Measurements from ENCODE around the gene SPHK1.

The SPHK1 gene

DNA sequence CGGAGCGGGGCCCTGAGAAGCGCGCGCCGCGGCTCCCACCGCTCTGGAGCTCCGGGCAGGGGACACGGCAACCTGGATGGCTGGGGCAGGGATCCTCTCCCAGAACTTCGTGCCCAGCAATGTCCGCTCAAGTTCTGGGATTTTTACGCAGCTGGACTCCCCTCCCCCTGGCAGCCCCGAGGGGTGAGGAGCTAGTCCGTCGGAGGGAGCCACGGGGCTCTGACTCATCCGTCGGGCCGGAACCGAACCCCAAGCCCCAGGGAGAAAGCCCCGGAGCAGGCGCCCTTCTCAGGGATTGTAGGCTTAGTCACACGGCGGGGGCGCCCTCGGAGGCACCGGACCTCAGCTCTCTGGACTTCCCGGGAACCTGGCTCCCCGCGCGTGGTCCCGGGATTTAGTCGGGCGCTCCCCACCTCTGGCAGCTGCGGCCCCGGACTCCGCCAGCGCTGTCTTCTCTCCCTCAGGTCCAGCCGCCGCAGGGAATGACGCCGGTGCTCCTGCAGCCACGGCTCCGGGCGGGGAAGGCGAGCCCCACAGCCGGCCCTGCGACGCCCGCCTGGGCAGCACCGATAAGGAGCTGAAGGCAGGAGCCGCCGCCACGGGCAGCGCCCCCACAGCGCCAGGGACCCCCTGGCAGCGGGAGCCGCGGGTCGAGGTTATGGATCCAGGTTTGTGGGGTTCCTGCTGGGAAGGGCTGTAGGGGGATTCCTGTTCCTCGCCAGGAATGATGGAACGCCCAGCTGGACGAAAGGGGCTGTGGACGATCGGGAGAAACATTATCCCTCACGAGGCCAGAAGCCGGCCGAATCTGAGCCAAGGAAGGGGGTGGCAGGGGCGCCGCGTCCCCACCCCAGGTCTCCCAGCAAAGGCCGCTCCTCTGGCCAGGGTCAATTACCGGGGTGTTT lies 830 bp downstream of the SPHK1 start:
- DNase-seq (ENCODE audit: low read depth in 2 of 3, low spot score in 2 of 3): peak; percentile 14 to 26 (median 22)

DNA sequence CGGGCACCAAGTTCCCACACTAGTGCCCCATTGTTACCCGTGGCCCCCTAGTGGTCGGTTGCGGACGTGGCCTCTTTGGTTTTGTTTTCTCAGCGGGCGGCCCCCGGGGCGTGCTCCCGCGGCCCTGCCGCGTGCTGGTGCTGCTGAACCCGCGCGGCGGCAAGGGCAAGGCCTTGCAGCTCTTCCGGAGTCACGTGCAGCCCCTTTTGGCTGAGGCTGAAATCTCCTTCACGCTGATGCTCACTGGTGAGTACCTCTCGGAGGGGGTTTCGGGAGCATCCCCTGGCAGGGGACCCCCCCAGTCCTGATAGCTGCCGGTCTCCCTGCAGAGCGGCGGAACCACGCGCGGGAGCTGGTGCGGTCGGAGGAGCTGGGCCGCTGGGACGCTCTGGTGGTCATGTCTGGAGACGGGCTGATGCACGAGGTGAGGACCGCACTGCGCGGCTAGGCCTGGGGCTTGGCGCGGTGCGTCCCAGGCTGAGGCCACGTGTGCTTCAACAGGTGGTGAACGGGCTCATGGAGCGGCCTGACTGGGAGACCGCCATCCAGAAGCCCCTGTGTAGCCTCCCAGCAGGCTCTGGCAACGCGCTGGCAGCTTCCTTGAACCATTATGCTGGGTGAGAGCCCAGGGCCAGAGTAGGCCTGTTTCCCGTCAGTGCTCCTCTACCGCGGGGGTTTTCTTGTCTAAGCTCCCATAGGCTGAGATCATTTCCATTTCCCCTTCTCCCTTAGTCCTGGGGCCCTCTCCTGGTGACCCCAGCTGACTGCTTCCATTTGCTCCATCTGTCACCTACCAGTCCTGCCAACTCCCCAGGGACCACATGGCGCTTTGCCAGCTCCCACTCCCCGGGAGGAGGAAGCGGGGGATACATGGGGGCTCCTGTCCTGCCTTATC lies 1.7 kb downstream of the SPHK1 start:
- DNase-seq (ENCODE audit: low read depth in 2 of 3, low spot score in 2 of 3): peak; percentile 65 to 89 (median 81)

DNA sequence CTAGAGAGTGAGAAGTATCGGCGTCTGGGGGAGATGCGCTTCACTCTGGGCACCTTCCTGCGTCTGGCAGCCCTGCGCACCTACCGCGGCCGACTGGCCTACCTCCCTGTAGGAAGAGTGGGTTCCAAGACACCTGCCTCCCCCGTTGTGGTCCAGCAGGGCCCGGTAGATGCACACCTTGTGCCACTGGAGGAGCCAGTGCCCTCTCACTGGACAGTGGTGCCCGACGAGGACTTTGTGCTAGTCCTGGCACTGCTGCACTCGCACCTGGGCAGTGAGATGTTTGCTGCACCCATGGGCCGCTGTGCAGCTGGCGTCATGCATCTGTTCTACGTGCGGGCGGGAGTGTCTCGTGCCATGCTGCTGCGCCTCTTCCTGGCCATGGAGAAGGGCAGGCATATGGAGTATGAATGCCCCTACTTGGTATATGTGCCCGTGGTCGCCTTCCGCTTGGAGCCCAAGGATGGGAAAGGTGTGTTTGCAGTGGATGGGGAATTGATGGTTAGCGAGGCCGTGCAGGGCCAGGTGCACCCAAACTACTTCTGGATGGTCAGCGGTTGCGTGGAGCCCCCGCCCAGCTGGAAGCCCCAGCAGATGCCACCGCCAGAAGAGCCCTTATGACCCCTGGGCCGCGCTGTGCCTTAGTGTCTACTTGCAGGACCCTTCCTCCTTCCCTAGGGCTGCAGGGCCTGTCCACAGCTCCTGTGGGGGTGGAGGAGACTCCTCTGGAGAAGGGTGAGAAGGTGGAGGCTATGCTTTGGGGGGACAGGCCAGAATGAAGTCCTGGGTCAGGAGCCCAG lies 2.8 kb downstream of the SPHK1 start:
- DNase-seq (ENCODE audit: low read depth in 2 of 3, low spot score in 2 of 3): no peak

DNA sequence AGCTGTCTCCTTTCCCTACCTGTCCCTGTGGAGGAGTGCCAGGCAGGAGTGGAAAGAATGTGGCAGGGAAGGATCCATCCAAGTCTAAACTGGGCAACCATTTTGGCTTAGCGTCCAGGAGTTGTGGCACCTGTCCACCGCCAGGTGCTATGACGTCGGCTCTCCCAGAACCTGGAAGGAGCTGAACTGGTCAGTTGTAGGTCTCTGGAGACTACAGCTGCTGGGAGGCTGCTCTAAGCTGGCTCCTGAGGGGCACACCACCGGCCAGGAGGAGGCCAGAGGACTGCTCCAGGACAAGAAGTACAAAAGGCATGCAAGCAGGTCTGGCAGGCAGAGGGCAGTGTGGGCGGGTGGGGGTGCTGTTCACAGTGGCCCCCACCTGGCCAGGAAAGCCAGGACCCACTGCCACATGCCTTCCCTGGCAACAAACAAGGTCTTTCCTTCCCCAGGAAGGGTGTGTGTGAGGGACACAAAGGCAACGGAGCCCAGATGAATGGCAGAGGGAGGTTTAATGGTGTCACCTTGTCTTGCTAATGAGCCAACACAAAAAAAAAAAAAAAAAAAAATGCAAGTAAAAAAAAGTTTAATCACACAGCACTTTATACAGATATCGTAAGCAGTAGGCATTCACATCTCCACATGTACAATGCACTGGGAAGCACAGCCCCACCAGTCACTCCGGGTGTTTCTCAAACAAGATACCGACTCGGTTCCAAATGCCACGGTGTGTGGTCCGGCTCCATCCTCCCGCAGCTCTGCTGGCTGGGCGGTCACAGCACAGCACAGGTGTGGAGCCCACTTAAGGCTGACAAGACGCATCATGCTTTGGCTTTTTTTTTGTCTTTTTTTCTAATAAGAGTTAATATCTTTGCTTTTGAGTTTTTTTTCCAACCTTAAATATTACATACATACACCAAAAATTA lies 4.8 kb downstream of the SPHK1 start:
- DNase-seq (ENCODE audit: low read depth in 2 of 3, low spot score in 2 of 3): no peak

DNA sequence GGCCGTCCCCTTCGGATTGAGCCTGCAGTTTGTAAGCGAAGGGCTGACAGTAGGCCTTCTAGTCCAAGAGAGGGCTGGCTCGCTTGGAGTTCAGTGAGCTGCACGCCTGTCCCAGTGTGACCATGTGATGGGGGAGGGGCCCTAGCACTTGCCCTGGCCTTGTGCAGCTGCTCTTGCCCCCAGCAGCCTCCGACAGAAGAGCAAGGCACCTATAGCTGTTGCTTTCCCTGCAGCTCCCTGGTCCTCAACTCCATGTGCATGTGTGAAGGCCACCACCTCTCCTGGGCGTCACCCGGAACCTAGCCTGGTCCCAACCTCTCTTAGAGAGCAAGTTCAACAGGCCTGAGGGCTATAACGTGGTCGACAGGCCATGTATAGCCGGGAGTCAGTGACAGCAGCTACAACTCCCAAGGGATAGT lies 5.6 kb downstream of the SPHK1 start:
- DNase-seq (ENCODE audit: low read depth in 2 of 3, low spot score in 2 of 3): no peak

DNA sequence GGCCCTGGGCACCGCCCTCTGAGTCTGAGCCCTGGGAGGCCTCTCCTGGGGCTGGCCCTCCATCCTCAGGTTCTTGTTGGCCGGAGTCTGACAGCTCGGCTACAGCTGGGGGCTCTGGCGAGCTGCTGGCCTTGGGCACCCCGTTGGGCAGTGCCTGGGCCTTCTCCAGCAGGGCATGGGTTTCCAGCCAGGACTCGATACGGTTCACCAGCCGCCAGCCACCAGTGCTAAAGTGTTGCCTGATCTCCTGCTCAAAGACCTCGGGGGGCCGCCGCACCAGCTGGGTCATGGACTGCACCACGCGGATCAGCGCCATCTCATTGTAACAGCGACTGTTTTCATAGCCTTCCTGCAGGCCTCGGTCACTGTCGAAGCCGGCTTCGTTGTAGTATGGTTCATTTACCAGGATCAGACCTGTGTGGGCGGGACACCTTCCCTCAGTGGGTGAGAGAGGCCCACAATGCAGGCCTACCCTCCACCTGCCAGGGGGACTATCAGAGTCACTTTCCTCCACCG lies 6.8 kb downstream of the SPHK1 start:
- DNase-seq (ENCODE audit: low read depth in 2 of 3, low spot score in 2 of 3): no peak

DNA sequence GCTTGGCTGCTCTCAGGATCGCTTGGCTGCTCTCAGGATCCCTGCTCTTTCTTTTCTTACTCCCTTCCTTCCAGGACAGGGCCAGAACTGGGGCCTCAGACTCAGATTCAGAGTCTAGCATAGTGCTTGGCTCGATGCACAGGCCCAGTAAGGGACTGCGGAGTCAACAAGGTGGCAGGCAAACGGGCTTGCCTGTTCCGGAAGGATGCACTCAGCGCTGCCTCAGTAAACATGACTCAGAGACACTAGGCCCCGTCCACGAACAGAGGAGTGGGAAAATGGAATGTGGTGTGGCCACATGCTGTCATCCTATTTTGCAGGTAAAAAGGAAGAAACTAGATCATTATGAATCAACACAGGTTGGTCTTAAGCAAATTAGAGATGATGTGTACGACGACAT lies 9.8 kb downstream of the SPHK1 start:
- no peak for DNase-seq (ENCODE audit: low read depth in 2 of 3, low spot score in 2 of 3)

DNA sequence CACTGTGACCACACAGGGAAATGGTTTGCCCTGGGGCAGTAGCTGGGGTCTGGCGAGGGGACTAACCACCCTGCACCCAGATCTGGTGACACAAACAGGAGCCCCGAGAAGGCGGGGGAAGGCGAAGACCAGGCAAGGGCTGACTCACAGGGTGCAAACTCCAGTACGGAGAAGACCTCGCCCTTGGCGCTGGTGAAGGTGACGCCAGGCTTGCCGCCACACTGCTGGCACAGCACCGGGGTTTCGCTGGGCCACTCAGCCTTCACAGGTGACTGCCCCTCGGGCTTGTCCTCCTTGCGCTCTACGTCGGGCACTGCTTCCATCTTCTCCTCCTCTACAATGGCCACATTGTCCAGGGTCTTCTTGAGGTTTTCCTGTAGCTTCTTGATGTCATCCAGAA lies 11.6 kb downstream of the SPHK1 start:
- no peak for DNase-seq (ENCODE audit: low read depth in 2 of 3, low spot score in 2 of 3)

DNA sequence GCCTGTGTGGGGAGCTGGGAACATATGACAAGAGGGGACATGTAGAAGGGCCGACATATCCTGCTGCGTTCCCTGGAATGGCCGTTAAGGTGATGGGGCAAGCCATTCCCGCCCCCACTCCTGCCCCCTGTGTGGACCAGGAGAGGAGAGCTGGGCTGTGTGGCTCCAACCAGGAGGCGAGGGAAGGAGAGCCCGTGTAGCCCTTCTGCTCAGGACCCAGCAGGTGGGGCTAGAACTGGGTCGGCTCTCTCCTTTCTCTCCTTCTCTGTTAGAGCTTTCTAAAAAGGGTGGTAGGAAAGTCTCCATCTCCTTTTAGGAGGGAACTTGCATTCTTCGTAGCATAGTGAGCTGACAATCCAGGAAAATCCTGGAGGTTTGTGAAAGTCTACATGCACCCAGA lies 12.8 kb downstream of the SPHK1 start:
- DNase-seq (ENCODE audit: low read depth in 2 of 3, low spot score in 2 of 3): no peak

DNA sequence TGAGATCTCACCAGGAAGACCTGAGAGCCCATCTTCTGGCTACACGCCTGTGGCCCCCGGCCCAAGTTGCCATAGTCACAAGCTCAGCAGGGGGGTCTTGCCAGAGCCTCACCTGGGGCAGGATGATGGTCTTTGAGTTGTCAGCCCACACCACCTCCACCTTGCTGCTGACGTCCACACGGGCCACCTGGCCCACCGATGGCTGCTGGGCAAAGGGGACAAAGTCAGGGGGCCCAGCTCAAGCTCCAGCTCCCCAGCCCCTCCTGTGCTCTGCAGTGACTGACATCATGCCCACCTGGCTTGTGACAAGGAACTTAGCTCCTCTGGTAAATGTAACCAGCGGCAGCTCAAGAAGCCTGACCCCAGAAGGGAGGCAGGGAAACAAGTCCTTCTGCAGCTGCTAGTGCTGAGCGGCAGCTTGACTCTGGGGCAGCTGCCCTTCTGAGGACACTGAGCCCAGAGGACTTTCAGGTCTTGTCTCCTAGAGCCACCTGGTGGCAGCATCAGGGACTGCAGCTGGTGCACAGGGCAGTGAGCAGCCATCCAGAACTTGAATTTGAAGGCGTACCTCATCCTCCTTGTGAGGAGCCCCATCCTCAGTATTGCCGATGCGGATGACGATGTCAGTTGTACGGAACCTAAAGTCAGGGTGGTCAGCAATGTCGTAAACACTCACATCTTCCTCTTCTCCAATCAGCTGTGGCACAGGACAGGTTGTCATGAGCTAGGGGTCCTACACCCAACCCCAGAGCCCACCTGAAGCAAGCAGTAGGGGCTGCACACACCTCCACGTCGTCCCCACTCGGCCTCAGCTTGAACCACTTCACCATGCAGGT lies 13.5 kb downstream of the SPHK1 start:
- DNase-seq (ENCODE audit: low read depth in 2 of 3, low spot score in 2 of 3): peak; percentile 38 to 88 (median 82)

DNA sequence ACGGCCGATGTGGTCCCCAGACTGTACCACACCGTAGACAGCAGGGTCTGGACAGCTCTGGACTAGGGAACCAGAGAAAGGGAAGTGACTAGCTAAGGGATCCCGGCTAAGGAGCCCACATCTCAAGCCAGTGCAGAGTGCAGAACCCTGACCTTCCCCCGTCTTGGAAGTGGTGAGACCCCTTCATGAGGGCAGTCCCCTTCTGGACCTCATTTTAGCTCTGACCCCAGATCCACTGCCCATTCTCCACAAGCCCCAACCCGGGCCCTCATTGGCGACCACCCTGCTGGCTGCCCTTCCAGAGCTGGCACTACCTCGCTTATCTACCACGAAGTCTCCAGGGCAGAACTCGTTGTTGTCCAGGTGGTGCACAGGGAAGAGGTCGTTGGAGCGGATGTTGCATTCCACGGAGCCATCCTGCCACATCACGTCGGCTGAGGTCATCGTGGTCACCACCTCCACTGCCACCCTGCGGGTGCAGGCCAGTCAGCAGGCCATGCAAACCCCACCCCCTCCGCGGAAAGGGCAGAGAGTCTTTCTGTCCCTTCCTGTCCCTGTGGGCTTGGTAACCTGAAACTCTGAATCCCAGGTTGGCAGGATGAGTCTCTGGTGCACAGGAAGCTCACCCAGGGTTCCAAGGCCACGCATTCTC lies 14.2 kb downstream of the SPHK1 start:
- no peak for DNase-seq (ENCODE audit: low read depth in 2 of 3, low spot score in 2 of 3)

DNA sequence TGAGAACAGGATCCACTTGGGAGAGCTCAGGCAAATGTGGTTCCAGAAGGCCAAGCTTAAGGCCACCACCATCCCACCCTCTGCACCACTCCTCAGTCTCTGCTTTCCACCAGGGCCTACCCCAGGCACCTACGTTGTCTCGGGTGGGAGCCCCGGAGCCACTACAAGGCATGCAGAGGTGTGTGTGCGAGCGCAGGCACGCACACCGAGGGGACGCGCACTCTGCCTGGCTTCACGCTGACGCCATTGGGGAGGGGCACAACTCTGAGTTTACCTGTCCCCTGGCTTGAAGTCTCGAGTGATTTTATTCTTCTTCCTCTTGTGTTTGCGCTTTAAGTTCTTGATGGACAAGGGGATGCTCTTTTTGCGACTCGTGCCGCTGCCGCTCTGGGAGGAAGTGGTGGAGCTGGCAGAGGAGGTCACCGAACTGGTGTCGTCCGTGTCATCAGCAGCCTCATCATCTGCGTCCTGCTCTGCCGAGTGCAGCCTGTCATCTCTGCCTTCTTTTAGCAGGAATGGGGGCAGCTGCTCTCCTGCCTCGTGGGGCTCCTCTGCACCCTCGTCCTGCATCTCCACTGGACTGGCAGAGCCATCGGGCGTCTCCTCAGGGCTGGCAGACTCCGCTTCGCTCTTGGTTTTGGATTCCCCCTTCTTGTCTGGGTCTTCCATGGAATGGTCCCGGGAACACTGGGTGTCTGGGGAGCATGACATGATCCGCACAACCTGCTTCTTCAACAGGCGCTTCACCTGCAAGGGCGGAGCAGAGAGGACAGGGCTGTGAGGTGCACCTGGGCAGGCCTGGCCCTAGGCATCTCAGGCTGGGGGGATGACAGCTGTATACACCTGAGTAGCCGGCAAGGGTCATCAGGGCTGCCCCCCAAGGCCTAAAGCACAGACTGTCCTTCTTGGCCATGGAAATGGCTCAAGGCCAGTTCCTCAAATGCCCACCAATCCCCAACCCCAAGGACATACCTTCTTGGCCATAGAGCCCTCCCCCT lies 15.1 kb downstream of the SPHK1 start:
- DNase-seq (ENCODE audit: low read depth in 2 of 3, low spot score in 2 of 3): no peak

DNA sequence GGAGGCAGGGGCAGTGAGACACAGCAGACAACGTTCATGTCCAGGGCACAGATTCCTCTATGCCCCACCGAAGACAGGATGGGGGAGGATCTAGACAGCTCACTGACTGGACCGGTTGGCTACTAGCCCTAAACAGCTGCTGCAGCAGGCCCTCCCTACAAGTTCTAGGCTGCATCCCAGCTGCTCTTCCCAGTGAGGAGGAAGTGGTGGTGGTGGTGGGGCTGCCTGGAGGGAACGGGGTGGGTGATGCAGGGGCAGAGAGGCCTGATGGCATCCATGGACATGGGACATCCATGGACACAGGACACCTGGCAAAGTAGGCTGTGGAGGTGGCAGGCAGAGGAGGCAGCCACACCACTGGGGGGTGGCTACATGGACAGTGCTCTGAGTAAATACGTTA lies 18.3 kb downstream of the SPHK1 start:
- DNase-seq (ENCODE audit: low read depth in 2 of 3, low spot score in 2 of 3): no peak

DNA sequence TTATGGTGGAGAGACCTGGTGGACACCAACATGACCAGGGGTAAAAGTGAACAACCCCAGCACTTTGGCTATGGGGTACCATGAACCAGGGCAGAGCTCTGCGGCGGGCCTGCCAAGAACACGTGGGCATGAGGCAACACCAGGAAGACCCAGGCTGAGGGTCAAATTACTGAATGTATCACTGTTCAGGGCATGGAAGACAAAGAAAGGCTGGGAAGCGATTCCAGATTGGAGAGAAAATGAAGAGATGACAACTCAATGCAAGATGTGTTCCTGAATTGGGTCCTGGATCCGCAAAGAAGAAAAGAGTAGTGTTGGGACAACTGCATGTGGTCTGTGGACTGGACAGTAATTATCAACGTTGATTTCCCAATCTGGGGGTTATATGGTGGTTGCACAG lies 19.8 kb downstream of the SPHK1 start:
- DNase-seq (ENCODE audit: low read depth in 2 of 3, low spot score in 2 of 3): no peak

DNA sequence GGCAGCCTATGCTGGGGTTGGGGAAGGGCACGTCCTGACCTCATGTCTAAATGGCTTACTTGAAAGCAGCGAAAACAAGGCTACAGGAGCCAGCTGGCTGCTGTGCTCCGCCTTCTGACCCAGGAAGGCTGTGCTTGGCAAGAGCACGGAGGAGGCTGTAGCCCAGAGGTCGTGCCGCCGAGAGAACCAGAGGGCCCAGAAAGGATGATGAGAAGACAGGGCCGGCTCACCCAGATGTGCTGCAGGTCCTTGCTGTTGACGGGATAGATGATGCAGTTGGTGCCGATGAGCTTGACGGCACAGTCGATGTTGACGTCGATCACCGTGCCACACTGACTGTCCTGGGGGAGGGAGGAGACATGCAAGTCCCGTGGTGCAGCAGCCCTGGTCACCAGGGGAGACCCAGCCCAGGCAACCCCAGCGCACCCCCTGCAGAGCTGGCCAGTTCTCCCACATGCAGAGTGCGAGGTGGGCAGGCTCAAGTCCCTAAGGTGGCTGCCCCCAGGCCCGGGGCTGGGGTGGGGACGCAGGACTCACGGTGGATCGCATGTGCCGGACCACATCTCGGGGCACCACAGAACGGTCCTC lies 20.7 kb downstream of the SPHK1 start:
- DNase-seq (ENCODE audit: low read depth in 2 of 3, low spot score in 2 of 3): no peak

DNA sequence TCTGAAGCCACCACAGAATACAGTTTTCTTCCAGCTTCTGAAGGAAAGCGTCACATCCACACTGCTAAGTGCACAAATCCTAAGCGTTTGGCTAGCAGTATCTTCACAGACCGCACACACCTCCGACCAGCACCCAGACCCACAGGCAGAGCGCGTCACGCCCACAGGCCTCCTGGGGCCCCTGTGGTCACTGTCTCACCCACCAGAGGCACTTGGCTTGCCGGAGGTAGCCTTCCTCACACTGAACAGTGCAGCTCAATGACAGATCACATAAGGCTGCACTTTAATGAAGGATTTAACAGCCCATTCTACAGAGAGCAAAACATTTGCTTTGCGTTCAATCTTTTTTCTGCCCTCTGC lies 21.2 kb downstream of the SPHK1 start:
- DNase-seq (ENCODE audit: low read depth in 2 of 3, low spot score in 2 of 3): no peak

Measured in activated CD8-positive, alpha-beta memory T cell treated with anti-CD3 and anti-CD28 coated beads for 48 hours (primary cell).